ENCODE measurements around the gene ABCC10.

GRCh38 chr6:43421831-43422230 lies 5.5 kb upstream of the ABCC10 start:
- TF ChIP-seq CTCF (IDR thresholded peaks at IDR 0.05) (no peak), POLR2A (IDR thresholded peaks at IDR 0.05) (no peak)
